Immature natural killer cell (primary cell): ENCODE data around the gene OR52B2. TPM values are rescaled to one million over a fixed set of nuclear protein-coding genes. Genes with fewer than 3 reads are reported as not detected.
A peak's percentile ranks its signal among the peaks of the same experiment; 100 is the strongest.

Experiments used
- DNase-seq, 3 donors: peaks; one replicate each; pipeline ENCODE4 v3.0.0; 2022; ENCODE audit warnings: mixed read lengths in 1 of 3
- H3K27ac Mint-ChIP-seq, 6 donors: one replicate each; pipeline ENCODE4 v1.8.0; 2020; ENCODE audit warnings: mixed read lengths in 6 of 6, mild to moderate bottlenecking in 5 of 6, inconsistent platforms in 4 of 6, moderate library complexity in 3 of 6
- H3K27me3 Mint-ChIP-seq, 3 donors: one replicate each; pipeline ENCODE4 v1.8.0; 2020 to 2021; ENCODE audit warnings: low read depth in 3 of 3, mild to moderate bottlenecking in 3 of 3, mixed read lengths in 3 of 3, moderate library complexity in 3 of 3, inconsistent platforms in 1 of 3
- H3K36me3 Mint-ChIP-seq, 3 donors: one replicate each; pipeline ENCODE4 v1.8.0; 2020; ENCODE audit warnings: mixed read lengths in 3 of 3, inconsistent platforms in 2 of 3, mild to moderate bottlenecking in 2 of 3
- H3K4me1 Mint-ChIP-seq, 2 donors: one replicate each; pipeline ENCODE4 v1.8.0; 2020; ENCODE audit warnings: inconsistent platforms in 2 of 2, mild to moderate bottlenecking in 2 of 2, mixed read lengths in 2 of 2, moderate library complexity in 1 of 2
- H3K4me3 Mint-ChIP-seq, 5 donors: one replicate each; pipeline ENCODE4 v1.8.0; 2020; ENCODE audit warnings: mild to moderate bottlenecking in 5 of 5, mixed read lengths in 5 of 5, inconsistent platforms in 3 of 5, moderate library complexity in 3 of 5
- H3K9me3 Mint-ChIP-seq, 6 donors: one replicate each; pipeline ENCODE4 v1.8.0; 2020; ENCODE audit warnings: mild to moderate bottlenecking in 6 of 6, mixed read lengths in 6 of 6, inconsistent platforms in 4 of 6, moderate library complexity in 3 of 6
- polyA plus RNA-seq, 3 donors: library from polyadenylated mRNA; unstranded; fragments of 300-500 nt; fragmentation: Illumina TruSeq; gene quantifications; one replicate each; pipeline ENCODE4 v1.2.3, GENCODE V29; 2021

Gene OR52B2
- polyA plus RNA-seq: not detected

GRCh38 chr11:6170226-6170625 is at the start of gene OR52B2:
Gene OR52B2 (minus strand): TSS chr11:6170326. CDS start chr11:6170326, 0 bp downstream.
- Mint-ChIP-seq H3K9me3 (peaks cover 0 to 4% (median 0%) of the 10 kb centered on the region in 6 donors), H3K27ac (peak within 1 kb of the TSS in 1 of 6 donors; percentile 10), H3K36me3 (peaks cover 0 to 12% (median 0%) of the 10 kb centered on the region in 3 donors), H3K4me1 (no peaks in the 10 kb centered on the region), H3K27me3 (peaks cover 3 to 7% (median 4%) of the 10 kb centered on the region in 3 donors), H3K4me3 (no peak within 1 kb of the TSS)
- DNase-seq: no peak

GRCh38 chr11:6219359-6219758 is 49.2 kb upstream of the OR52B2 start:
- Mint-ChIP-seq H3K4me1 (peaks cover 14 to 15% of the 10 kb centered on the region in 2 donors), H3K9me3 (no peaks in the 10 kb centered on the region), H3K4me3 (no peak overlapping the region), H3K27me3 (peaks cover 0 to 1% (median 0%) of the 10 kb centered on the region in 3 donors), H3K27ac (peak overlapping the region in 1 of 6 donors; percentile 35), H3K36me3 (peaks cover 50 to 67% (median 58%) of the 10 kb centered on the region in 3 donors)
- DNase-seq: no peak

- H3K36me3 Mint-ChIP-seq: peaks cover 50 to 59% (median 55%) of the 10 kb centered on the region in 3 donors
- peaks cover 13 to 15% of the 10 kb centered on the region in 2 donors for H3K4me1 Mint-ChIP-seq
- H3K27ac Mint-ChIP-seq: no peak overlapping the region
- DNase-seq: no peak
- H3K27me3 Mint-ChIP-seq: peaks cover 0 to 1% (median 0%) of the 10 kb centered on the region in 3 donors
- no peak overlapping the region for H3K4me3 Mint-ChIP-seq
- no peaks in the 10 kb centered on the region for H3K9me3 Mint-ChIP-seq
Observed at GRCh38 chr11:6217722-6218121, 47.6 kb upstream of the OR52B2 start.

GRCh38 chr11:6216501-6216900 is 46.4 kb upstream of the OR52B2 start:
- Mint-ChIP-seq H3K4me3 (no peak overlapping the region), H3K27ac (peak overlapping the region in 2 of 6 donors; percentile 38 to 68), H3K36me3 (peaks cover 40 to 48% (median 45%) of the 10 kb centered on the region in 3 donors), H3K27me3 (peaks cover 0 to 1% (median 0%) of the 10 kb centered on the region in 3 donors), H3K4me1 (peaks cover 9 to 12% of the 10 kb centered on the region in 2 donors), H3K9me3 (no peaks in the 10 kb centered on the region)
- no peak for DNase-seq

GRCh38 chr11:6214530-6214929 is 44.4 kb upstream of the OR52B2 start:
- peaks cover 31 to 46% (median 33%) of the 10 kb centered on the region in 3 donors for H3K36me3 Mint-ChIP-seq
- H3K4me3 Mint-ChIP-seq: no peak overlapping the region
- H3K9me3 Mint-ChIP-seq: no peaks in the 10 kb centered on the region
- peaks cover 9 to 11% of the 10 kb centered on the region in 2 donors for H3K4me1 Mint-ChIP-seq
- no peak for DNase-seq
- peaks cover 0 to 1% (median 0%) of the 10 kb centered on the region in 3 donors for H3K27me3 Mint-ChIP-seq
- no peak overlapping the region for H3K27ac Mint-ChIP-seq

GRCh38 chr11:6210274-6210955 is 40.3 kb upstream of the OR52B2 start:
- peaks cover 14 to 32% (median 14%) of the 10 kb centered on the region in 3 donors for H3K36me3 Mint-ChIP-seq
- peaks cover 8 to 9% of the 10 kb centered on the region in 2 donors for H3K4me1 Mint-ChIP-seq
- no peak overlapping the region for H3K4me3 Mint-ChIP-seq
- no peak for DNase-seq
- H3K27me3 Mint-ChIP-seq: peaks cover 0 to 1% (median 0%) of the 10 kb centered on the region in 3 donors
- no peaks in the 10 kb centered on the region for H3K9me3 Mint-ChIP-seq
- H3K27ac Mint-ChIP-seq: peak overlapping the region in 1 of 6 donors; percentile 79

GRCh38 chr11:6209801-6210200 is 39.7 kb upstream of the OR52B2 start:
- peaks cover 9 to 15% of the 10 kb centered on the region in 2 donors for H3K4me1 Mint-ChIP-seq
- no peak overlapping the region for H3K4me3 Mint-ChIP-seq
- H3K27me3 Mint-ChIP-seq: peaks cover 0 to 1% (median 0%) of the 10 kb centered on the region in 3 donors
- H3K36me3 Mint-ChIP-seq: peaks cover 10 to 28% (median 11%) of the 10 kb centered on the region in 3 donors
- no peaks in the 10 kb centered on the region for H3K9me3 Mint-ChIP-seq
- no peak overlapping the region for H3K27ac Mint-ChIP-seq
- no peak for DNase-seq

- no peaks in the 10 kb centered on the region for H3K9me3 Mint-ChIP-seq
- H3K36me3 Mint-ChIP-seq: peaks cover 10 to 28% (median 11%) of the 10 kb centered on the region in 3 donors
- peaks cover 41 to 45% of the 10 kb centered on the region in 2 donors for H3K4me1 Mint-ChIP-seq
- H3K27ac Mint-ChIP-seq: peak overlapping the region in 4 of 6 donors; percentile 39 to 64 (median 52)
- no peak overlapping the region for H3K4me3 Mint-ChIP-seq
- no peak for DNase-seq
- peaks cover 0 to 2% (median 0%) of the 10 kb centered on the region in 3 donors for H3K27me3 Mint-ChIP-seq
Observed at GRCh38 chr11:6206456-6207180, 36.5 kb upstream of the OR52B2 start.

- Mint-ChIP-seq H3K4me3 (no peak within 1 kb of the TSS), H3K27ac (peak within 1 kb of the TSS in 5 of 6 donors; percentile 39 to 95 (median 70)), H3K27me3 (peaks cover 0 to 2% (median 0%) of the 10 kb centered on the region in 3 donors), H3K9me3 (no peaks in the 10 kb centered on the region), H3K36me3 (peaks cover 9 to 20% (median 11%) of the 10 kb centered on the region in 3 donors), H3K4me1 (peaks cover 54 to 58% of the 10 kb centered on the region in 2 donors)
- no peak for DNase-seq
Observed at GRCh38 chr11:6205366-6205765, 35.2 kb upstream of the OR52B2 start, which contains the start of gene C11orf42. Gene C11orf42 (plus strand): TSS chr11:6205557. CDS start chr11:6205616, 59 bp downstream.

- Mint-ChIP-seq H3K27ac (peak overlapping the region in 4 of 6 donors; percentile 9 to 88 (median 50)), H3K27me3 (peaks cover 0 to 2% (median 0%) of the 10 kb centered on the region in 3 donors), H3K9me3 (no peaks in the 10 kb centered on the region), H3K4me3 (no peak overlapping the region), H3K4me1 (peaks cover 60 to 64% of the 10 kb centered on the region in 2 donors), H3K36me3 (peaks cover 9 to 19% (median 11%) of the 10 kb centered on the region in 3 donors)
- no peak for DNase-seq
Observed at GRCh38 chr11:6204706-6205105, 34.6 kb upstream of the OR52B2 start.

GRCh38 chr11:6203327-6203726 is 33.2 kb upstream of the OR52B2 start:
- H3K9me3 Mint-ChIP-seq: no peaks in the 10 kb centered on the region
- peaks cover 3 to 11% (median 5%) of the 10 kb centered on the region in 3 donors for H3K36me3 Mint-ChIP-seq
- peak overlapping the region; percentile 66 to 85 (median 74) for H3K4me3 Mint-ChIP-seq
- H3K27me3 Mint-ChIP-seq: peaks cover under 1 to 2% (median 2%) of the 10 kb centered on the region in 3 donors
- peak; percentile 46 to 54 (median 52) for DNase-seq
- peaks cover 71 to 74% of the 10 kb centered on the region in 2 donors for H3K4me1 Mint-ChIP-seq
- peak overlapping the region; percentile 84 to 95 (median 88) for H3K27ac Mint-ChIP-seq

- Mint-ChIP-seq H3K4me1 (peaks cover 82 to 86% of the 10 kb centered on the region in 2 donors), H3K4me3 (peak overlapping the region; percentile 52 to 82 (median 73)), H3K36me3 (peaks cover 3 to 10% (median 5%) of the 10 kb centered on the region in 3 donors), H3K27ac (peak overlapping the region; percentile 85 to 96 (median 90)), H3K27me3 (peaks cover 2 to 4% (median 3%) of the 10 kb centered on the region in 3 donors), H3K9me3 (no peaks in the 10 kb centered on the region)
- no peak for DNase-seq
Observed at GRCh38 chr11:6202041-6202440, 31.9 kb upstream of the OR52B2 start.

- H3K27me3 Mint-ChIP-seq: peaks cover 2 to 4% (median 3%) of the 10 kb centered on the region in 3 donors
- peaks cover 82 to 90% of the 10 kb centered on the region in 2 donors for H3K4me1 Mint-ChIP-seq
- peaks cover 0 to 1% (median 0%) of the 10 kb centered on the region in 6 donors for H3K9me3 Mint-ChIP-seq
- peak in 2 of 3 donors; percentile 21 to 42 for DNase-seq
- H3K36me3 Mint-ChIP-seq: peaks cover 3 to 5% (median 5%) of the 10 kb centered on the region in 3 donors
- H3K27ac Mint-ChIP-seq: peak overlapping the region; percentile 85 to 96 (median 90)
- H3K4me3 Mint-ChIP-seq: peak overlapping the region; percentile 52 to 82 (median 73)
Observed at GRCh38 chr11:6201481-6201880, 31.4 kb upstream of the OR52B2 start.
